Natural killer cell (primary cell): Measurements from ENCODE around the gene ARHGAP42. TPM values are rescaled to one million over a fixed set of nuclear protein-coding genes. Genes with fewer than 3 reads are reported as not detected.

Source experiments
- ATAC-seq, 3 donors: fragments of 150-1000 bp in 2 of 3; fragments of 200-7000 bp in 1 of 3; cut with Tn5 transposase; 1 replicate in 1 of 3; 2 replicates in 2 of 3; pipeline ENCODE4 v1.10.0; 2021; ENCODE audit warnings: mild to moderate bottlenecking in 2 of 3, moderate library complexity in 2 of 3
- DNase-seq, 2 donors: peaks; one replicate each; pipeline versions ENCODE4 v3.0.0 to v3.0.0-alpha.2; 2013 to 2021; ENCODE audit warnings: mixed read lengths in 1 of 2
- H3K27ac ChIP-seq: one replicate; pipeline ENCODE4 v1.5.1; 2013; ENCODE audit warnings: mild to moderate bottlenecking, low read length
- H3K27me3 ChIP-seq: one replicate; pipeline ENCODE4 v1.6.1; 2013; ENCODE audit warnings: low read length; ENCODE audit not compliant: control insufficient read depth, insufficient read depth
- H3K36me3 ChIP-seq: one replicate; pipeline ENCODE4 v1.6.1; 2013; ENCODE audit warnings: low read length; ENCODE audit not compliant: control insufficient read depth, insufficient read depth
- H3K4me1 ChIP-seq: one replicate; pipeline ENCODE4 v1.6.1; 2013; ENCODE audit warnings: low read length; ENCODE audit not compliant: control insufficient read depth, insufficient read depth
- H3K4me3 ChIP-seq: one replicate; pipeline ENCODE4 v1.5.1; 2013; ENCODE audit warnings: low read length
- H3K9me3 ChIP-seq: one replicate; pipeline ENCODE4 v1.6.1; 2013; ENCODE audit warnings: low read length; ENCODE audit not compliant: control insufficient read depth, insufficient read depth
- H3K27ac Mint-ChIP-seq, 2 donors: one replicate each; pipeline ENCODE4 v1.8.0; 2022; ENCODE audit warnings: mild to moderate bottlenecking in 2 of 2, mixed read lengths in 2 of 2, moderate library complexity in 1 of 2
- H3K27me3 Mint-ChIP-seq, 2 donors: one replicate each; pipeline ENCODE4 v1.8.0; 2022; ENCODE audit warnings: low read depth in 2 of 2, mixed read lengths in 2 of 2
- H3K36me3 Mint-ChIP-seq: one replicate; pipeline ENCODE4 v1.8.0; 2022; ENCODE audit warnings: mixed read lengths
- H3K4me1 Mint-ChIP-seq, 2 donors: one replicate each; pipeline ENCODE4 v1.8.0; 2022; ENCODE audit warnings: mixed read lengths in 2 of 2
- H3K4me3 Mint-ChIP-seq: one replicate; pipeline ENCODE4 v1.8.0; 2022; ENCODE audit warnings: mild to moderate bottlenecking, moderate library complexity, mixed read lengths
- H3K9me3 Mint-ChIP-seq, 2 donors: one replicate each; pipeline ENCODE4 v1.8.0; 2022; ENCODE audit warnings: mixed read lengths in 2 of 2
- CTCF ChIP-seq: fragments of 200-600 bp; IDR thresholded peaks from one replicate; pipeline ENCODE4 v1.8.0; 2022; ENCODE audit warnings: antibody characterized with exemption
- WGBS: methylation state at CpG from one replicate; pipeline ENCODE4 v1.1.7; 2013; ENCODE audit warnings: missing lambda C conversion rate; ENCODE audit not compliant: insufficient coverage; 5-methylcytosine and 5-hydroxymethylcytosine counted together
- intact Hi-C: fragments of 100-400 bp; cut with micrococcal nuclease; formaldehyde crosslinking; loops from one replicate; pipeline ENCODE4 v1.14.2; 2022
- total RNA-seq, 4 donors: library from RNA; stranded (reverse); fragments of 120-200 nt in 1 of 4; gene quantifications; one replicate each; pipeline versions ENCODE4 v1.2.3 to v1.2.4, GENCODE V29; 2013 to 2022

Gene ARHGAP42
- total RNA-seq, 3 donors from 2014 or later (not counting 1 experiment from before 2014, with no cell fraction given): 6.0 to 7.6 (median 6.4) TPM

- ATAC-seq (no peak), DNase-seq (no peak)
- Mint-ChIP-seq H3K4me1 (peaks cover 33 to 50% of the 10 kb centered on the region in 2 donors), H3K4me3 (peak overlapping the region; percentile 84), H3K27ac (peak overlapping the region; percentile 72 to 74), H3K9me3 (no peaks in the 10 kb centered on the region), H3K27me3 (no peaks in the 10 kb centered on the region), H3K36me3 (no peaks in the 10 kb centered on the region)
- Histone ChIP-seq H3K27ac (no peak overlapping the region), H3K4me3 (peak overlapping the region; percentile 66), H3K9me3 (no peaks in the 10 kb centered on the region), H3K36me3 (no peaks in the 10 kb centered on the region), H3K4me1 (peaks cover 9% of the 10 kb centered on the region), H3K27me3 (no peaks in the 10 kb centered on the region)
- intact Hi-C loops: loop anchor here (10.0 kb wide), 1 partner anchor 178 kb away; no protein-coding TSS in a partner anchor
- 47% methylated on average over 13 of the region's 14 CpGs for WGBS
- no peak for TF ChIP-seq CTCF
These were observed 523 bp upstream of the ARHGAP42 start for GRCh38 chr11:100686476-100687053.

- Histone ChIP-seq H3K27ac (no peak overlapping the region), H3K27me3 (no peaks in the 10 kb centered on the region), H3K9me3 (no peaks in the 10 kb centered on the region), H3K4me3 (peak overlapping the region; percentile 66), H3K36me3 (no peaks in the 10 kb centered on the region), H3K4me1 (peaks cover 5% of the 10 kb centered on the region)
- Mint-ChIP-seq H3K27me3 (no peaks in the 10 kb centered on the region), H3K9me3 (no peaks in the 10 kb centered on the region), H3K27ac (peak overlapping the region; percentile 67 to 74), H3K4me1 (peaks cover 40 to 55% of the 10 kb centered on the region in 2 donors), H3K36me3 (no peaks in the 10 kb centered on the region), H3K4me3 (peak overlapping the region; percentile 97)
- ATAC-seq (peak; percentile 57 to 71 (median 63)), DNase-seq (peak; percentile 19)
- intact Hi-C loops: loop anchor here (10.0 kb wide), 1 partner anchor 177 kb away; no protein-coding TSS in a partner anchor
- peak; percentile 56 for TF ChIP-seq CTCF
- WGBS: under 1% methylated on average over 22 of the region's 24 CpGs
These were observed 725 bp downstream of the ARHGAP42 start for GRCh38 chr11:100687630-100688395.

GRCh38 chr11:100689141-100689540 is 2.1 kb downstream of the ARHGAP42 start:
- Mint-ChIP-seq H3K9me3 (no peaks in the 10 kb centered on the region), H3K27me3 (no peaks in the 10 kb centered on the region), H3K4me1 (peaks cover 42 to 58% of the 10 kb centered on the region in 2 donors), H3K27ac (no peak overlapping the region), H3K4me3 (peak overlapping the region; percentile 45), H3K36me3 (no peaks in the 10 kb centered on the region)
- TF ChIP-seq CTCF: no peak
- intact Hi-C loops: loop anchor here (10.0 kb wide), 1 partner anchor 176 kb away; no protein-coding TSS in a partner anchor
- no peak overlapping the region for H3K4me3 ChIP-seq
- no peaks in the 10 kb centered on the region for H3K36me3 ChIP-seq
- no peak for DNase-seq
- 98% methylated on average over 2 of the region's 4 CpGs for WGBS
- no peaks in the 10 kb centered on the region for H3K27me3 ChIP-seq
- no peak for ATAC-seq
- no peak overlapping the region for H3K27ac ChIP-seq
- peaks cover 5% of the 10 kb centered on the region for H3K4me1 ChIP-seq
- H3K9me3 ChIP-seq: no peaks in the 10 kb centered on the region
